ENCODE results near the gene H2BW1.

The H2BW1 gene

GRCh38 chrX:104045642-104046041, 32.1 kb upstream of the H2BW1 start:
- TF ChIP-seq CTCF (IDR thresholded peaks at IDR 0.05; ENCODE audit: insufficient read depth, low read length, poor library complexity, severe bottlenecking): no peak
- TF ChIP-seq EZH2phosphoT487 (conservative IDR thresholded peaks at IDR 0.05; ENCODE audit: low read length): no peak
- Histone ChIP-seq H3K9ac (ENCODE audit: low read length) (no peak overlapping the region), H3F3A (ENCODE audit: insufficient read depth) (no peaks in the 10 kb centered on the region), H3K4me3 (ENCODE audit: insufficient read depth, low read length, poor library complexity, severe bottlenecking) (no peak overlapping the region), H3K9me3 (ENCODE audit: insufficient read depth, low read length) (no peaks in the 10 kb centered on the region), H3K4me2 (ENCODE audit: low read depth, low read length, poor library complexity, severe bottlenecking) (no peak overlapping the region), H3K27ac (ENCODE audit: low read depth, low read length) (no peak overlapping the region), H3K27me3 (ENCODE audit: low read length) (no peaks in the 10 kb centered on the region), H3K79me2 (ENCODE audit: insufficient read depth, low read length) (no peaks in the 10 kb centered on the region), H2AFZ (ENCODE audit: low read depth, low read length, severe bottlenecking) (no peak overlapping the region), H4K20me1 (ENCODE audit: low read depth, low read length) (no peaks in the 10 kb centered on the region), H3K36me3 (ENCODE audit: low read length) (no peaks in the 10 kb centered on the region), H3K9me2 (replicated peaks; ENCODE audit: insufficient read depth, low read length) (no peaks in the 10 kb centered on the region)

GRCh38 chrX:104041003-104041402, 27.5 kb upstream of the H2BW1 start:
- no peaks in the 10 kb centered on the region for H3K9me3 ChIP-seq (ENCODE audit: insufficient read depth, low read length)
- no peaks in the 10 kb centered on the region for H3K79me2 ChIP-seq (ENCODE audit: insufficient read depth, low read length)
- no peaks in the 10 kb centered on the region for H3K9me2 ChIP-seq (replicated peaks; ENCODE audit: insufficient read depth, low read length)
- H3K9ac ChIP-seq (ENCODE audit: low read length): no peak overlapping the region
- H3K27ac ChIP-seq (ENCODE audit: low read depth, low read length): no peak overlapping the region
- H3K27me3 ChIP-seq (ENCODE audit: low read length): no peaks in the 10 kb centered on the region
- TF ChIP-seq CTCF (IDR thresholded peaks at IDR 0.05; ENCODE audit: insufficient read depth, low read length, poor library complexity, severe bottlenecking): no peak
- no peak for TF ChIP-seq EZH2phosphoT487 (conservative IDR thresholded peaks at IDR 0.05; ENCODE audit: low read length)
- no peak overlapping the region for H3K4me3 ChIP-seq (ENCODE audit: insufficient read depth, low read length, poor library complexity, severe bottlenecking)
- H4K20me1 ChIP-seq (ENCODE audit: low read depth, low read length): no peaks in the 10 kb centered on the region
- H2AFZ ChIP-seq (ENCODE audit: low read depth, low read length, severe bottlenecking): no peak overlapping the region
- H3K36me3 ChIP-seq (ENCODE audit: low read length): no peaks in the 10 kb centered on the region
- H3K4me2 ChIP-seq (ENCODE audit: low read depth, low read length, poor library complexity, severe bottlenecking): no peak overlapping the region
- no peaks in the 10 kb centered on the region for H3F3A ChIP-seq (ENCODE audit: insufficient read depth)

- H3K27me3 ChIP-seq (ENCODE audit: low read length): no peaks in the 10 kb centered on the region
Measured at GRCh38 chrX:104039689-104040505, 26.4 kb upstream of the H2BW1 start, which contains the start of gene H2BW2. H2BW2 (plus strand) TSS chrX:104039956; CDS start chrX:104039995, 39 bp downstream.

More at GRCh38 chrX:104039689-104040505, 26.4 kb upstream of the H2BW1 start, which contains the start of gene H2BW2:
- Histone ChIP-seq H3K9me3 (ENCODE audit: insufficient read depth, low read length) (no peaks in the 10 kb centered on the region), H2AFZ (ENCODE audit: low read depth, low read length, severe bottlenecking) (no peak within 1 kb of the TSS), H3K9me2 (replicated peaks; ENCODE audit: insufficient read depth, low read length) (no peaks in the 10 kb centered on the region), H3F3A (ENCODE audit: insufficient read depth) (no peaks in the 10 kb centered on the region), H3K4me3 (ENCODE audit: insufficient read depth, low read length, poor library complexity, severe bottlenecking) (no peak within 1 kb of the TSS), H3K4me2 (ENCODE audit: low read depth, low read length, poor library complexity, severe bottlenecking) (no peak within 1 kb of the TSS), H3K9ac (ENCODE audit: low read length) (no peak within 1 kb of the TSS), H3K36me3 (ENCODE audit: low read length) (no peaks in the 10 kb centered on the region), H3K27ac (ENCODE audit: low read depth, low read length) (no peak within 1 kb of the TSS), H4K20me1 (ENCODE audit: low read depth, low read length) (no peaks in the 10 kb centered on the region), H3K79me2 (ENCODE audit: insufficient read depth, low read length) (no peaks in the 10 kb centered on the region)
- TF ChIP-seq EZH2phosphoT487 (conservative IDR thresholded peaks at IDR 0.05; ENCODE audit: low read length): no peak
- no peak for TF ChIP-seq CTCF (IDR thresholded peaks at IDR 0.05; ENCODE audit: insufficient read depth, low read length, poor library complexity, severe bottlenecking)

Data from SU-DHL-6 (cell line).